Neural cell (in vitro differentiated cells): ENCODE data around the gene ABI3BP. TPM values are rescaled to one million over a fixed set of nuclear protein-coding genes. Genes with fewer than 3 reads are reported as not detected.

Experiments used
- H2AFZ ChIP-seq: fragments of 200-600, 300-800 bp; sonication (generic), shearing (Covaris generic); 2 replicates; pipeline ENCODE4 v1.6.0; 2014; ENCODE audit warnings: low read depth, mild to moderate bottlenecking, antibody characterized with exemption, low read length, moderate library complexity
- H3F3A ChIP-seq: fragments of 200-600 bp; shearing (Covaris generic); 2 replicates; pipeline ENCODE4 v1.6.1; 2016; ENCODE audit warnings: mild to moderate bottlenecking, moderate library complexity, mixed read lengths, antibody characterized with exemption, low read length; ENCODE audit not compliant: insufficient read depth, poor library complexity, severe bottlenecking
- H3K27ac ChIP-seq: fragments of 200-600, 300-800 bp; sonication (generic), shearing (Covaris generic); 2 replicates; pipeline ENCODE4 v1.5.1; 2014; ENCODE audit warnings: mild to moderate bottlenecking, low read length, moderate library complexity
- H3K27me3 ChIP-seq: fragments of 300-800, 200-600 bp; sonication (generic), shearing (Covaris generic); 2 replicates; pipeline ENCODE4 v1.6.0; 2014; ENCODE audit warnings: mild to moderate bottlenecking, low read depth, low read length, moderate library complexity; ENCODE audit not compliant: insufficient read depth
- H3K36me3 ChIP-seq: fragments of 300-800, 200-600 bp; sonication (generic), shearing (Covaris generic); 2 replicates; pipeline ENCODE4 v1.5.1; 2014; ENCODE audit warnings: mild to moderate bottlenecking, antibody characterized with exemption, low read length, moderate library complexity; ENCODE audit not compliant: insufficient read depth
- H3K4me2 ChIP-seq: fragments of 300-800, 200-600 bp; sonication (generic), shearing (Covaris generic); 2 replicates; pipeline ENCODE4 v1.6.0; 2014; ENCODE audit warnings: mild to moderate bottlenecking, low read length
- H3K4me3 ChIP-seq: fragments of 300-800, 200-600 bp; sonication (generic), shearing (Covaris generic); 2 replicates; pipeline ENCODE4 v1.5.1; 2014; ENCODE audit warnings: mild to moderate bottlenecking, low read length, moderate library complexity
- H3K79me2 ChIP-seq: fragments of 200-600 bp; shearing (Covaris generic); replicated peaks from 2 replicates; pipeline ENCODE4 v1.6.0; 2014; ENCODE audit warnings: mild to moderate bottlenecking, low read length, moderate library complexity; ENCODE audit not compliant: insufficient read depth
- H3K9ac ChIP-seq: fragments of 300-800, 200-600 bp; sonication (generic), shearing (Covaris generic); 2 replicates; pipeline ENCODE4 v1.6.1; 2016; ENCODE audit warnings: mild to moderate bottlenecking, low read length, mixed read lengths
- H3K9me2 ChIP-seq: fragments of 200-600 bp; shearing (Covaris generic); 2 replicates; pipeline ENCODE4 v1.6.1; 2016; ENCODE audit warnings: mild to moderate bottlenecking, low read length, mixed read lengths; ENCODE audit not compliant: insufficient read depth
- H3K9me3 ChIP-seq: fragments of 200-600, 300-800 bp; sonication (generic), shearing (Covaris generic); 2 replicates; pipeline ENCODE4 v1.6.1; 2016; ENCODE audit warnings: mild to moderate bottlenecking, mixed run types, low read length, moderate library complexity, mixed read lengths
- H4K20me1 ChIP-seq: fragments of 200-600 bp; shearing (Covaris generic); 2 replicates; pipeline ENCODE4 v1.6.1; 2016; ENCODE audit warnings: mild to moderate bottlenecking, mixed run types; ENCODE audit not compliant: insufficient read depth
- EP300 ChIP-seq: fragments of 450-650 bp; conservative IDR thresholded peaks from 2 replicates; pipeline ENCODE4 v1.6.1; 2014; ENCODE audit warnings: antibody characterized with exemption, mild to moderate bottlenecking, moderate library complexity; ENCODE audit not compliant: poor library complexity, severe bottlenecking
- EZH2 ChIP-seq: fragments of 200-600, 300-800 bp; shearing (Covaris generic), sonication (generic); IDR thresholded peaks from 2 replicates; pipeline ENCODE4 v1.6.1; 2014; ENCODE audit warnings: antibody characterized with exemption, low read length, borderline replicate concordance, mild to moderate bottlenecking; ENCODE audit not compliant: insufficient read depth, poor library complexity, severe bottlenecking
- MXI1 ChIP-seq: fragments of 450-650 bp; conservative IDR thresholded peaks from 2 replicates; pipeline ENCODE4 v1.6.1; 2014; ENCODE audit warnings: antibody characterized with exemption, mild to moderate bottlenecking; ENCODE audit not compliant: poor library complexity, severe bottlenecking
- POLR2AphosphoS5 ChIP-seq: IDR thresholded peaks from 2 replicates; pipeline ENCODE4 v1.6.1; 2012
- RAD21 ChIP-seq: fragments of 450-650 bp; conservative IDR thresholded peaks from 2 replicates; pipeline ENCODE4 v1.6.1; 2014; ENCODE audit warnings: antibody characterized with exemption, mild to moderate bottlenecking, moderate library complexity
- REST ChIP-seq: IDR thresholded peaks from 2 replicates; pipeline ENCODE4 v1.6.1; 2012; ENCODE audit warnings: borderline replicate concordance
- SMC3 ChIP-seq: fragments of 450-650 bp; conservative IDR thresholded peaks from 2 replicates; pipeline ENCODE4 v1.6.1; 2014; ENCODE audit warnings: antibody characterized with exemption, mild to moderate bottlenecking, moderate library complexity; ENCODE audit not compliant: poor library complexity
- TAF1 ChIP-seq: IDR thresholded peaks from 2 replicates; pipeline ENCODE4 v1.6.1; 2012; ENCODE audit warnings: low read depth
- polyA plus RNA-seq: library from polyadenylated mRNA; depleted of rRNA; stranded (reverse); fragments of >200 nt; gene quantifications from 2 replicates; pipeline ENCODE4 v1.2.3, GENCODE V29; 2014
- TF ChIP-seq, protein P1 (sequence below): fragments of 450-650 bp; IDR thresholded peaks from 2 replicates; pipeline ENCODE4 v1.5.1; 2014; ENCODE audit warnings: antibody characterized with exemption, mild to moderate bottlenecking, moderate library complexity; ENCODE audit not compliant: poor library complexity, severe bottlenecking

ABI3BP gene
- polyA plus RNA-seq, 1 donor from 2014 or later = not detected

DNA sequence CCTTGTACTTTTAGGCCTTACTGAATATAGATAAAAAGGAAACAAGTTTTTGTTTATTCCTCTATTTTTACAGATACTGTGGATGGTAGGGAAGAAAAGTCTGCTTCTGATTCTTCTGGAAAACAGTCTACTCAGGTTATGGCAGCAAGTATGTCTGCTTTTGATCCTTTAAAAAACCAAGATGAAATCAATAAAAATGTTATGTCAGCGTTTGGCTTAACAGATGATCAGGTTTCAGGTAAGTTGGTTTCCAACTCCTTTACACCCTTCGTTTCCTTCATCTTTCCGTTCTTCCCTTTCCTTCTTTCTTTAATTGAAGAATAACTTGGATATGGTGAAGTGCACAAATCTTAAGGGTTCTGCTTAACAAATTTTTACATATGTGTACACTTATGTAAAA, 260.8 kb downstream of the ABI3BP start:
- no peak overlapping the region for H2AFZ ChIP-seq
- TF ChIP-seq EZH2 (no peak), TAF1 (no peak), EP300 (no peak), MXI1 (no peak), REST (no peak), POLR2AphosphoS5 (no peak), SMC3 (no peak), RAD21 (no peak)
- TF ChIP-seq, protein P1, sequence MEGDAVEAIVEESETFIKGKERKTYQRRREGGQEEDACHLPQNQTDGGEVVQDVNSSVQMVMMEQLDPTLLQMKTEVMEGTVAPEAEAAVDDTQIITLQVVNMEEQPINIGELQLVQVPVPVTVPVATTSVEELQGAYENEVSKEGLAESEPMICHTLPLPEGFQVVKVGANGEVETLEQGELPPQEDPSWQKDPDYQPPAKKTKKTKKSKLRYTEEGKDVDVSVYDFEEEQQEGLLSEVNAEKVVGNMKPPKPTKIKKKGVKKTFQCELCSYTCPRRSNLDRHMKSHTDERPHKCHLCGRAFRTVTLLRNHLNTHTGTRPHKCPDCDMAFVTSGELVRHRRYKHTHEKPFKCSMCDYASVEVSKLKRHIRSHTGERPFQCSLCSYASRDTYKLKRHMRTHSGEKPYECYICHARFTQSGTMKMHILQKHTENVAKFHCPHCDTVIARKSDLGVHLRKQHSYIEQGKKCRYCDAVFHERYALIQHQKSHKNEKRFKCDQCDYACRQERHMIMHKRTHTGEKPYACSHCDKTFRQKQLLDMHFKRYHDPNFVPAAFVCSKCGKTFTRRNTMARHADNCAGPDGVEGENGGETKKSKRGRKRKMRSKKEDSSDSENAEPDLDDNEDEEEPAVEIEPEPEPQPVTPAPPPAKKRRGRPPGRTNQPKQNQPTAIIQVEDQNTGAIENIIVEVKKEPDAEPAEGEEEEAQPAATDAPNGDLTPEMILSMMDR = no peak
- H3K27ac ChIP-seq = no peak overlapping the region
- H4K20me1 ChIP-seq = no peaks in the 10 kb centered on the region
- H3K4me2 ChIP-seq = no peak overlapping the region
- H3K9me2 ChIP-seq = no peaks in the 10 kb centered on the region
- no peaks in the 10 kb centered on the region for H3F3A ChIP-seq
- no peak overlapping the region for H3K9ac ChIP-seq
- no peak overlapping the region for H3K4me3 ChIP-seq
- no peaks in the 10 kb centered on the region for H3K9me3 ChIP-seq
- peaks cover 3% of the 10 kb centered on the region for H3K79me2 ChIP-seq
- no peaks in the 10 kb centered on the region for H3K27me3 ChIP-seq
- H3K36me3 ChIP-seq = peaks cover 17% of the 10 kb centered on the region

GRCh38 chr3:100730524-100730923, 262.7 kb downstream of the ABI3BP start:
- Histone ChIP-seq H3K36me3 (peaks cover 17% of the 10 kb centered on the region), H3K9me3 (no peaks in the 10 kb centered on the region), H3K27ac (no peak overlapping the region), H3F3A (no peaks in the 10 kb centered on the region), H3K9me2 (no peaks in the 10 kb centered on the region), H4K20me1 (no peaks in the 10 kb centered on the region), H3K4me3 (no peak overlapping the region), H3K27me3 (no peaks in the 10 kb centered on the region), H3K4me2 (no peak overlapping the region), H3K9ac (no peak overlapping the region), H2AFZ (no peak overlapping the region), H3K79me2 (peaks cover 8% of the 10 kb centered on the region)
- TF ChIP-seq EZH2 (no peak), RAD21 (no peak), MXI1 (no peak), REST (no peak), SMC3 (no peak), EP300 (no peak), POLR2AphosphoS5 (no peak), TAF1 (no peak)
- TF ChIP-seq, protein P1 = no peak
